Uterus (tissue), 4 donors: ENCODE measurements around the gene KISS1R. TPM values are rescaled to one million over a fixed set of nuclear protein-coding genes. Genes with fewer than 3 reads are reported as not detected.

Experiments
- DNase-seq, 2 donors: peaks; one replicate each; pipeline ENCODE4 v3.0.0-alpha.2; 2019 to 2020
- H3K27ac ChIP-seq, 2 donors: fragments of 200-600 bp; sonication (generic); 1 replicate in 1 of 2; 2 replicates in 1 of 2; pipeline ENCODE4 v1.5.1; 2016 to 2018
- H3K27me3 ChIP-seq, 2 donors: fragments of 200-600 bp; sonication (generic); one replicate each; pipeline ENCODE4 v1.5.1; 2018 to 2019; ENCODE audit warnings: control low read depth in 1 of 2
- H3K36me3 ChIP-seq, 2 donors: fragments of 200-600 bp; sonication (generic); one replicate each; pipeline ENCODE4 v1.5.1; 2019; ENCODE audit warnings: control low read depth in 1 of 2
- H3K4me1 ChIP-seq, 2 donors: fragments of 200-600 bp; sonication (generic); one replicate each; pipeline ENCODE4 v1.5.1; 2018 to 2019; ENCODE audit warnings: control low read depth in 1 of 2
- H3K4me3 ChIP-seq, 2 donors: fragments of 200-600 bp; sonication (generic); 1 replicate in 1 of 2; 2 replicates in 1 of 2; pipeline ENCODE4 v1.5.1; 2018 to 2019; ENCODE audit warnings: mild to moderate bottlenecking in 1 of 2
- H3K9me3 ChIP-seq, 2 donors: fragments of 200-600 bp; sonication (generic); one replicate each; pipeline ENCODE4 v1.5.1; 2019; ENCODE audit warnings: control low read depth in 1 of 2
- CTCF ChIP-seq, 4 experiments: fragments of 200-600 bp in 2 of 4; fragments of 450-650 bp in 2 of 4; sonication (generic) in 2 of 4; IDR thresholded peaks; one replicate each; pipeline ENCODE4 v1.5.1; 2016 to 2019; ENCODE audit warnings: antibody characterized with exemption in 4 of 4, mild to moderate bottlenecking in 2 of 4, moderate library complexity in 1 of 4
- POLR2A ChIP-seq, 2 donors: fragments of 450-650 bp; IDR thresholded peaks; one replicate each; pipeline ENCODE4 v1.6.1; 2016; ENCODE audit warnings: antibody characterized with exemption in 2 of 2, mild to moderate bottlenecking in 1 of 2, moderate library complexity in 1 of 2
- intact Hi-C: fragments of 100-400 bp; cut with DNase I; formaldehyde crosslinking; loops from one replicate; pipeline ENCODE4 v1.15.1; 2023; ENCODE audit warnings: low total_unique reads
- total RNA-seq, 4 donors: library from RNA; depleted of rRNA in 3 of 4; stranded (reverse); fragments of >200 nt in 3 of 4; gene quantifications; one replicate each; pipeline versions ENCODE4 v1.1.0 to v1.2.4, GENCODE V29; 2014 to 2023
- donor health status: DM: yes; HTN: yes; CAD: no.

Gene KISS1R
- total RNA-seq, 4 donors from 2014 or later = 0.14 TPM; not detected in 3

- Histone ChIP-seq H3K4me1 (peaks cover 5 to 17% of the 10 kb centered on the region in 2 donors), H3K27me3 (no peaks in the 10 kb centered on the region), H3K36me3 (no peaks in the 10 kb centered on the region), H3K4me3 (no peak overlapping the region), H3K27ac (peak overlapping the region; percentile 92 to 96), H3K9me3 (no peaks in the 10 kb centered on the region)
- no peak for DNase-seq
- TF ChIP-seq POLR2A (IDR thresholded peaks at IDR 0.05) (no peak), CTCF (IDR thresholded peaks at IDR 0.05) (no peak)
- intact Hi-C loops = no loop called here
Measured at GRCh38 chr19:870314-870713, 46.8 kb upstream of the KISS1R start.

GRCh38 chr19:870963-871401 is 46.2 kb upstream of the KISS1R start:
- TF ChIP-seq POLR2A (IDR thresholded peaks at IDR 0.05) (no peak), CTCF (IDR thresholded peaks at IDR 0.05) (no peak)
- Histone ChIP-seq H3K4me1 (peaks cover 5 to 17% of the 10 kb centered on the region in 2 donors), H3K4me3 (no peak overlapping the region), H3K27me3 (no peaks in the 10 kb centered on the region), H3K36me3 (no peaks in the 10 kb centered on the region), H3K9me3 (no peaks in the 10 kb centered on the region), H3K27ac (peak overlapping the region; percentile 92 to 96)
- DNase-seq = no peak
- intact Hi-C loops = no loop called here

- DNase-seq = no peak
- intact Hi-C loops = no loop called here
- H3K27me3 ChIP-seq = no peaks in the 10 kb centered on the region
- H3K4me1 ChIP-seq = peaks cover 5 to 17% of the 10 kb centered on the region in 2 donors
- TF ChIP-seq CTCF (IDR thresholded peaks at IDR 0.05) (no peak), POLR2A (IDR thresholded peaks at IDR 0.05) (no peak)
- H3K27ac ChIP-seq = peak overlapping the region; percentile 13 to 92
- no peaks in the 10 kb centered on the region for H3K9me3 ChIP-seq
- no peaks in the 10 kb centered on the region for H3K36me3 ChIP-seq
- H3K4me3 ChIP-seq = no peak overlapping the region
Measured at GRCh38 chr19:871446-872265, 45.5 kb upstream of the KISS1R start.

GRCh38 chr19:872266-872951 is 44.7 kb upstream of the KISS1R start:
- Histone ChIP-seq H3K27ac (peak overlapping the region; percentile 13 to 64), H3K9me3 (no peaks in the 10 kb centered on the region), H3K4me3 (no peak overlapping the region), H3K4me1 (peaks cover 5 to 17% of the 10 kb centered on the region in 2 donors), H3K27me3 (no peaks in the 10 kb centered on the region), H3K36me3 (no peaks in the 10 kb centered on the region)
- intact Hi-C loops = no loop called here
- no peak for TF ChIP-seq CTCF (IDR thresholded peaks at IDR 0.05)
- no peak for TF ChIP-seq POLR2A (IDR thresholded peaks at IDR 0.05)
- DNase-seq = peak in 1 of 2 donors; percentile 52

- intact Hi-C loops = no loop called here
- Histone ChIP-seq H3K9me3 (no peaks in the 10 kb centered on the region), H3K27me3 (no peaks in the 10 kb centered on the region), H3K27ac (no peak overlapping the region), H3K4me3 (no peak overlapping the region), H3K36me3 (no peaks in the 10 kb centered on the region), H3K4me1 (peaks cover 5 to 17% of the 10 kb centered on the region in 2 donors)
- DNase-seq = no peak
- TF ChIP-seq CTCF (IDR thresholded peaks at IDR 0.05) (no peak), POLR2A (IDR thresholded peaks at IDR 0.05) (no peak)
Measured at GRCh38 chr19:873084-873483, 44.0 kb upstream of the KISS1R start.
